ENCODE results near the gene FXR1. TPM values are rescaled to one million over a fixed set of nuclear protein-coding genes. Genes with fewer than 3 reads are reported as not detected.
A peak's percentile ranks its signal among the peaks of the same experiment; 100 is the strongest.

The FXR1 gene
- polyA plus RNA-seq, 2 donors = 32.8 to 41.9 TPM

GRCh38 chr3:180909369-180910127 is 2.9 kb upstream of the FXR1 start:
- WGBS, 2 donors = 80% methylated on average over 5 of the region's 5 CpGs
- no peaks in the 10 kb centered on the region for H3K27me3 ChIP-seq (ENCODE audit: control insufficient read depth in 1 of 2, insufficient read depth in 2 of 2, low read length in 2 of 2)
- no peaks in the 10 kb centered on the region for H3K4me1 ChIP-seq (ENCODE audit: control insufficient read depth in 2 of 2, insufficient read depth in 2 of 2, low read length in 1 of 2)

GRCh38 chr3:180910823-180911222 is 1.6 kb upstream of the FXR1 start:
- Histone ChIP-seq H3K4me3 (ENCODE audit: low read depth in 1 of 2, low read length in 2 of 2) (no peak overlapping the region), H3K27ac (ENCODE audit: low read depth in 2 of 2, low read length in 1 of 2) (no peak overlapping the region), H3K36me3 (ENCODE audit: control insufficient read depth in 2 of 2, insufficient read depth in 2 of 2, low read length in 1 of 2) (no peaks in the 10 kb centered on the region), H3K27me3 (ENCODE audit: control insufficient read depth in 1 of 2, insufficient read depth in 2 of 2, low read length in 2 of 2) (no peaks in the 10 kb centered on the region), H3K4me1 (ENCODE audit: control insufficient read depth in 2 of 2, insufficient read depth in 2 of 2, low read length in 1 of 2) (no peaks in the 10 kb centered on the region), H3K9me3 (ENCODE audit: control insufficient read depth in 2 of 2, insufficient read depth in 1 of 2, low read depth in 1 of 2, low read length in 1 of 2) (no peaks in the 10 kb centered on the region)
- 87 to 93% methylated on average over 4 of the region's 4 CpGs for WGBS, 2 donors

More at GRCh38 chr3:180909369-180910127, 2.9 kb upstream of the FXR1 start:
- Histone ChIP-seq H3K27ac (ENCODE audit: low read depth in 2 of 2, low read length in 1 of 2) (no peak overlapping the region), H3K9me3 (ENCODE audit: control insufficient read depth in 2 of 2, insufficient read depth in 1 of 2, low read depth in 1 of 2, low read length in 1 of 2) (no peaks in the 10 kb centered on the region), H3K4me3 (ENCODE audit: low read depth in 1 of 2, low read length in 2 of 2) (no peak overlapping the region), H3K36me3 (ENCODE audit: control insufficient read depth in 2 of 2, insufficient read depth in 2 of 2, low read length in 1 of 2) (no peaks in the 10 kb centered on the region)

DNA sequence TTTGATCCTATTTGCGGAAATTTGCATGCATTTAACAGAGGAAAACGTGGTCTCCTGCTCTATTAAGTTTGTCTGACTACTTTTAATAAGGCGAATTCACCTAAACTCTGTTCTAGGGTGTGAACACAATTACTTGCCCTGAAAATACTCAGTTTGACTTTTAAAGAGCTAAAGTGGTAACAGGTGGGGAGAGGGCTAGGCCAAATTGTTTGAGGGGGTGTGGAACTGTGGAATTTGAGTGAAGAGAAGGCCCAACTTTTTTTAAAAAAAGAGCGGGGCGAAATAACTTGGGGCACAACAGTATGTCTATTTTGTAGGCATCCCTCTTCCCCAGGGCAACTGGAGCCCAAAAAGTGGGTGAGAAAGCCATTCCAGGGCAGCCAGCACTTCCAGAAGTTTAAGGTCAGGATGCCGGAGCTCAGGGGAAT is 580 bp upstream of the FXR1 start:
- peak overlapping the region; percentile 78 to 96 for H3K27ac ChIP-seq (ENCODE audit: low read depth in 2 of 2, low read length in 1 of 2)
- no peaks in the 10 kb centered on the region for H3K4me1 ChIP-seq (ENCODE audit: control insufficient read depth in 2 of 2, insufficient read depth in 2 of 2, low read length in 1 of 2)
- H3K27me3 ChIP-seq (ENCODE audit: control insufficient read depth in 1 of 2, insufficient read depth in 2 of 2, low read length in 2 of 2) = no peaks in the 10 kb centered on the region
- H3K9me3 ChIP-seq (ENCODE audit: control insufficient read depth in 2 of 2, insufficient read depth in 1 of 2, low read depth in 1 of 2, low read length in 1 of 2) = no peaks in the 10 kb centered on the region
- no peaks in the 10 kb centered on the region for H3K36me3 ChIP-seq (ENCODE audit: control insufficient read depth in 2 of 2, insufficient read depth in 2 of 2, low read length in 1 of 2)
- peak overlapping the region; percentile 94 to 95 for H3K4me3 ChIP-seq (ENCODE audit: low read depth in 1 of 2, low read length in 2 of 2)
- 30 to 35% methylated on average over 6 of the region's 6 CpGs for WGBS, 2 donors

- Histone ChIP-seq H3K9me3 (ENCODE audit: control insufficient read depth in 2 of 2, insufficient read depth in 1 of 2, low read depth in 1 of 2, low read length in 1 of 2) (no peaks in the 10 kb centered on the region), H3K36me3 (ENCODE audit: control insufficient read depth in 2 of 2, insufficient read depth in 2 of 2, low read length in 1 of 2) (no peaks in the 10 kb centered on the region), H3K4me1 (ENCODE audit: control insufficient read depth in 2 of 2, insufficient read depth in 2 of 2, low read length in 1 of 2) (no peaks in the 10 kb centered on the region), H3K27me3 (ENCODE audit: control insufficient read depth in 1 of 2, insufficient read depth in 2 of 2, low read length in 2 of 2) (no peaks in the 10 kb centered on the region), H3K4me3 (ENCODE audit: low read depth in 1 of 2, low read length in 2 of 2) (peak overlapping the region; percentile 94 to 95), H3K27ac (ENCODE audit: low read depth in 2 of 2, low read length in 1 of 2) (no peak overlapping the region)
- WGBS, 2 donors = 16% methylated on average over 19 of the region's 19 CpGs
These were observed 1.3 kb downstream of the FXR1 start for GRCh38 chr3:180913581-180914404.

- WGBS, 2 donors = 48 to 55% methylated on average over 1 of the region's 1 CpG
- Histone ChIP-seq H3K9me3 (ENCODE audit: control insufficient read depth in 2 of 2, insufficient read depth in 1 of 2, low read depth in 1 of 2, low read length in 1 of 2) (no peaks in the 10 kb centered on the region), H3K4me1 (ENCODE audit: control insufficient read depth in 2 of 2, insufficient read depth in 2 of 2, low read length in 1 of 2) (no peaks in the 10 kb centered on the region), H3K4me3 (ENCODE audit: low read depth in 1 of 2, low read length in 2 of 2) (no peak overlapping the region), H3K36me3 (ENCODE audit: control insufficient read depth in 2 of 2, insufficient read depth in 2 of 2, low read length in 1 of 2) (no peaks in the 10 kb centered on the region), H3K27me3 (ENCODE audit: control insufficient read depth in 1 of 2, insufficient read depth in 2 of 2, low read length in 2 of 2) (no peaks in the 10 kb centered on the region), H3K27ac (ENCODE audit: low read depth in 2 of 2, low read length in 1 of 2) (no peak overlapping the region)
These were observed 6.1 kb downstream of the FXR1 start for GRCh38 chr3:180918542-180918941.

DNA sequence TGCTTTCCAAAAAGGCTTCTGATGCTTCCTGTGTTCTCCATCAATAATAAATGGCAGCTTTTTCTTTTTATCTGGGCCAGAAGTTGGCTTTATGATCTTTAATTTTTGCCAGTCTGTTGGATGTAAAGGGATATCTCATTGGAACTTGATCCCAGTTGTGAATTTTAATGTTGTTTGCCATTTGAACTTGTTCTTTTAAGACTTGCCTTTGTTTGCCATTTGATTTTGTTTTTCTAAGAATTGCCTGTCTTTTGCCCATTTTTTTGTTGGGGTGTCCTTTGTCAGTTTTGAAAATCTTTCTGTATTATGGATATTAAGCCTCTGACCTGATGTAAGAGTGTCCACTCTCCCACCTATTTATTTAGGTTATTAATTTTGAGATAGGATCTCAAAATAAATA is 9.8 kb downstream of the FXR1 start:
- no peak overlapping the region for H3K27ac ChIP-seq (ENCODE audit: low read depth in 2 of 2, low read length in 1 of 2)
- no peaks in the 10 kb centered on the region for H3K9me3 ChIP-seq (ENCODE audit: control insufficient read depth in 2 of 2, insufficient read depth in 1 of 2, low read depth in 1 of 2, low read length in 1 of 2)
- no peak overlapping the region for H3K4me3 ChIP-seq (ENCODE audit: low read depth in 1 of 2, low read length in 2 of 2)
- H3K36me3 ChIP-seq (ENCODE audit: control insufficient read depth in 2 of 2, insufficient read depth in 2 of 2, low read length in 1 of 2) = no peaks in the 10 kb centered on the region
- H3K27me3 ChIP-seq (ENCODE audit: control insufficient read depth in 1 of 2, insufficient read depth in 2 of 2, low read length in 2 of 2) = no peaks in the 10 kb centered on the region
- no peaks in the 10 kb centered on the region for H3K4me1 ChIP-seq (ENCODE audit: control insufficient read depth in 2 of 2, insufficient read depth in 2 of 2, low read length in 1 of 2)

GRCh38 chr3:180923561-180923960 is 11.1 kb downstream of the FXR1 start:
- no peak overlapping the region for H3K27ac ChIP-seq (ENCODE audit: low read depth in 2 of 2, low read length in 1 of 2)
- H3K27me3 ChIP-seq (ENCODE audit: control insufficient read depth in 1 of 2, insufficient read depth in 2 of 2, low read length in 2 of 2) = no peaks in the 10 kb centered on the region
- no peaks in the 10 kb centered on the region for H3K4me1 ChIP-seq (ENCODE audit: control insufficient read depth in 2 of 2, insufficient read depth in 2 of 2, low read length in 1 of 2)
- H3K36me3 ChIP-seq (ENCODE audit: control insufficient read depth in 2 of 2, insufficient read depth in 2 of 2, low read length in 1 of 2) = no peaks in the 10 kb centered on the region
- 91 to 94% methylated on average over 4 of the region's 4 CpGs for WGBS, 2 donors
- H3K9me3 ChIP-seq (ENCODE audit: control insufficient read depth in 2 of 2, insufficient read depth in 1 of 2, low read depth in 1 of 2, low read length in 1 of 2) = no peaks in the 10 kb centered on the region
- H3K4me3 ChIP-seq (ENCODE audit: low read depth in 1 of 2, low read length in 2 of 2) = no peak overlapping the region

DNA sequence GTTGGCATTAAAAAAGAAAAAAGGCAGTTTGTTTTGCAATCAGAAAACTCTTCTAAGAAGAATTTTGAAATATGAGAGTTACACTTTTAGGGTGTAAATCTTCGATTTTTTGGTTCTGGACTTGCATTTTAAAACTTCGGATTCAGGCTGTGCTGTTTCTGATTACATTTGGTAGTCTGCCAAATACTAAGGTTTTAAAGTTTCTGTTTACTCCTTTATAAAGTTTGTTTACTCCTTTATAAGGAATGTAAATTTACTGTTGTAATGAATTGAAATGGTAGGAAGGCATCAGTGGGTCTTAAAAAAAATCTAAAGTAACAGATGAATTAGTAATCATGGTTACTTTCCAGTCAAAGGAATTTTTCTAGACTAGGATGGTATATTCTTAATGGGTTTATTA is 14.1 kb downstream of the FXR1 start:
- no peak overlapping the region for H3K4me3 ChIP-seq (ENCODE audit: low read depth in 1 of 2, low read length in 2 of 2)
- H3K27ac ChIP-seq (ENCODE audit: low read depth in 2 of 2, low read length in 1 of 2) = no peak overlapping the region
- WGBS, 2 donors = 73 to 79% methylated on average over 2 of the region's 2 CpGs
- H3K9me3 ChIP-seq (ENCODE audit: control insufficient read depth in 2 of 2, insufficient read depth in 1 of 2, low read depth in 1 of 2, low read length in 1 of 2) = no peaks in the 10 kb centered on the region
- no peaks in the 10 kb centered on the region for H3K36me3 ChIP-seq (ENCODE audit: control insufficient read depth in 2 of 2, insufficient read depth in 2 of 2, low read length in 1 of 2)
- H3K4me1 ChIP-seq (ENCODE audit: control insufficient read depth in 2 of 2, insufficient read depth in 2 of 2, low read length in 1 of 2) = no peaks in the 10 kb centered on the region
- no peaks in the 10 kb centered on the region for H3K27me3 ChIP-seq (ENCODE audit: control insufficient read depth in 1 of 2, insufficient read depth in 2 of 2, low read length in 2 of 2)

DNA sequence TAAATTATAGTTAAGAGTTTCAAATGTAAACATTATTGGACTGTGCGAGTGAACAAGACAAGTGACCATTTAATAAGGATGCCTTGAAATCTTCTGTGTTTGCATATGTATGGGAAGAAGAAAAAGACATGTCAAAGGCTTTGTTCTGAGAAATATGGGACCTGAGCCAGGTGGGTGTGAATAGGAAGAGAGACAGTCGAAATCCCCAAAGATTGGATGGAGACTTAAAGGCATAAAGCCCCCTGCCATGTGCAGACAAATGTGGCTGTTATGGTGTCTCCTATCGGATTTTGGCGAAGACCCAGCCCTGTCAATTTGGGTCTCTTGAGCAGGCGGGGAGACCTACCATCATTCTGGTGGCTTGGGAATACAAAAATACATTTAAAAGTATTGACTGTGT is 16.9 kb downstream of the FXR1 start:
- H3K36me3 ChIP-seq (ENCODE audit: control insufficient read depth in 2 of 2, insufficient read depth in 2 of 2, low read length in 1 of 2) = no peaks in the 10 kb centered on the region
- no peaks in the 10 kb centered on the region for H3K9me3 ChIP-seq (ENCODE audit: control insufficient read depth in 2 of 2, insufficient read depth in 1 of 2, low read depth in 1 of 2, low read length in 1 of 2)
- no peak overlapping the region for H3K27ac ChIP-seq (ENCODE audit: low read depth in 2 of 2, low read length in 1 of 2)
- H3K27me3 ChIP-seq (ENCODE audit: control insufficient read depth in 1 of 2, insufficient read depth in 2 of 2, low read length in 2 of 2) = no peaks in the 10 kb centered on the region
- no peaks in the 10 kb centered on the region for H3K4me1 ChIP-seq (ENCODE audit: control insufficient read depth in 2 of 2, insufficient read depth in 2 of 2, low read length in 1 of 2)
- 86 to 88% methylated on average over 5 of the region's 5 CpGs for WGBS, 2 donors
- H3K4me3 ChIP-seq (ENCODE audit: low read depth in 1 of 2, low read length in 2 of 2) = no peak overlapping the region

All from esophagus (tissue), 2 donors.